ENCODE data around the gene SCGB1C2.

GRCh38 chr17:162689-163088 lies 25.3 kb downstream of the SCGB1C2 start:
- TF ChIP-seq EP300 (IDR thresholded peaks at IDR 0.05): no peak
- TF ChIP-seq, protein P1, sequence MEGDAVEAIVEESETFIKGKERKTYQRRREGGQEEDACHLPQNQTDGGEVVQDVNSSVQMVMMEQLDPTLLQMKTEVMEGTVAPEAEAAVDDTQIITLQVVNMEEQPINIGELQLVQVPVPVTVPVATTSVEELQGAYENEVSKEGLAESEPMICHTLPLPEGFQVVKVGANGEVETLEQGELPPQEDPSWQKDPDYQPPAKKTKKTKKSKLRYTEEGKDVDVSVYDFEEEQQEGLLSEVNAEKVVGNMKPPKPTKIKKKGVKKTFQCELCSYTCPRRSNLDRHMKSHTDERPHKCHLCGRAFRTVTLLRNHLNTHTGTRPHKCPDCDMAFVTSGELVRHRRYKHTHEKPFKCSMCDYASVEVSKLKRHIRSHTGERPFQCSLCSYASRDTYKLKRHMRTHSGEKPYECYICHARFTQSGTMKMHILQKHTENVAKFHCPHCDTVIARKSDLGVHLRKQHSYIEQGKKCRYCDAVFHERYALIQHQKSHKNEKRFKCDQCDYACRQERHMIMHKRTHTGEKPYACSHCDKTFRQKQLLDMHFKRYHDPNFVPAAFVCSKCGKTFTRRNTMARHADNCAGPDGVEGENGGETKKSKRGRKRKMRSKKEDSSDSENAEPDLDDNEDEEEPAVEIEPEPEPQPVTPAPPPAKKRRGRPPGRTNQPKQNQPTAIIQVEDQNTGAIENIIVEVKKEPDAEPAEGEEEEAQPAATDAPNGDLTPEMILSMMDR (IDR thresholded peaks at IDR 0.05): no peak
- TF ChIP-seq POLR2A (IDR thresholded peaks at IDR 0.05): no peak
